Liver (tissue), 2 donors: Measurements from ENCODE around the gene FBXO47.

Experiments used
- TF ChIP-seq, protein P1 (sequence below): fragments of 150-350 bp; IDR thresholded peaks from 2 replicates; pipeline ENCODE4 v1.5.1; 2017; ENCODE audit warnings: improper control_type of control experiment, low read depth, low read length; ENCODE audit not compliant: missing input control
- TF ChIP-seq, protein P2 (sequence below): IDR thresholded peaks from 2 replicates; pipeline ENCODE4 v1.6.1; 2016; ENCODE audit warnings: antibody characterized with exemption
- donor health status: healthy.

DNA sequence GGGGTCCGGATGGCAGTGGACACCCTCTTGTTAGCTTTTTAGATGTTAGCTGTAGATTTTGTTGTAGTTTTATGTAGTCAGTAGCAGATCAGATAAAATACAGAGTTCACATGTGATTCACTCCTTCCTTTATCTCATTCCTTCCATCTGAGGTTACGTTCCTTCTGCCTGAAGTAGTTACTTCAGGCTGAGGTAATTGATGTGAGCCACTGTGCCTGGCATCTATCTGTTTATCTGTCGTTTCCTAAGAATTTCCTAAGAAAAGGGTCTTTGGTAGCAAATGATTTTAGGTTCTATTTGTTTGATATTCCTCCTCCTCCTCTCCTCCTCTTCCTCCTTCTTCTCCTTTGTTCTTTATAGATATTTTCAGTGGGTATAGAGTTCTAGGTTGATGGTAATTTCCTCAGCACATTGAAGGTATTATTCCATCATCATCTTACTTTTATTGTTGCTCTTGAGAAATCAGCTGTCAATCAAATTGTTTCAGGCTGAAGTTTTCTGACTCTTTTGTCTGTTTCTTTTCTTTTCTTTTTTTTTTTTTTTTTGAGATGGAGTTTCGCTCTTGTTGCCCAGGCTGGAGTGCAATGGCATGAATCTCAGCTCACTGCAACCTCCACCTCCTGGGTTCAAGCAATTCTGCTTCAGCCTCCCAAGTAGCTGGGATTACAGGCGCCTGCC, 29.6 kb upstream of the FBXO47 start:
- TF ChIP-seq, protein P1, sequence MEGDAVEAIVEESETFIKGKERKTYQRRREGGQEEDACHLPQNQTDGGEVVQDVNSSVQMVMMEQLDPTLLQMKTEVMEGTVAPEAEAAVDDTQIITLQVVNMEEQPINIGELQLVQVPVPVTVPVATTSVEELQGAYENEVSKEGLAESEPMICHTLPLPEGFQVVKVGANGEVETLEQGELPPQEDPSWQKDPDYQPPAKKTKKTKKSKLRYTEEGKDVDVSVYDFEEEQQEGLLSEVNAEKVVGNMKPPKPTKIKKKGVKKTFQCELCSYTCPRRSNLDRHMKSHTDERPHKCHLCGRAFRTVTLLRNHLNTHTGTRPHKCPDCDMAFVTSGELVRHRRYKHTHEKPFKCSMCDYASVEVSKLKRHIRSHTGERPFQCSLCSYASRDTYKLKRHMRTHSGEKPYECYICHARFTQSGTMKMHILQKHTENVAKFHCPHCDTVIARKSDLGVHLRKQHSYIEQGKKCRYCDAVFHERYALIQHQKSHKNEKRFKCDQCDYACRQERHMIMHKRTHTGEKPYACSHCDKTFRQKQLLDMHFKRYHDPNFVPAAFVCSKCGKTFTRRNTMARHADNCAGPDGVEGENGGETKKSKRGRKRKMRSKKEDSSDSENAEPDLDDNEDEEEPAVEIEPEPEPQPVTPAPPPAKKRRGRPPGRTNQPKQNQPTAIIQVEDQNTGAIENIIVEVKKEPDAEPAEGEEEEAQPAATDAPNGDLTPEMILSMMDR: no peak
- TF ChIP-seq, protein P2, sequence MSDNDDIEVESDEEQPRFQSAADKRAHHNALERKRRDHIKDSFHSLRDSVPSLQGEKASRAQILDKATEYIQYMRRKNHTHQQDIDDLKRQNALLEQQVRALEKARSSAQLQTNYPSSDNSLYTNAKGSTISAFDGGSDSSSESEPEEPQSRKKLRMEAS: no peak
